ENCODE measurements around the gene ISG20.
A peak's percentile ranks its signal among the peaks of the same experiment; 100 is the strongest.

The ISG20 gene
- 0 to 231 (median 1.3) reads per million in 18 experiments for total RNA-seq

DNA sequence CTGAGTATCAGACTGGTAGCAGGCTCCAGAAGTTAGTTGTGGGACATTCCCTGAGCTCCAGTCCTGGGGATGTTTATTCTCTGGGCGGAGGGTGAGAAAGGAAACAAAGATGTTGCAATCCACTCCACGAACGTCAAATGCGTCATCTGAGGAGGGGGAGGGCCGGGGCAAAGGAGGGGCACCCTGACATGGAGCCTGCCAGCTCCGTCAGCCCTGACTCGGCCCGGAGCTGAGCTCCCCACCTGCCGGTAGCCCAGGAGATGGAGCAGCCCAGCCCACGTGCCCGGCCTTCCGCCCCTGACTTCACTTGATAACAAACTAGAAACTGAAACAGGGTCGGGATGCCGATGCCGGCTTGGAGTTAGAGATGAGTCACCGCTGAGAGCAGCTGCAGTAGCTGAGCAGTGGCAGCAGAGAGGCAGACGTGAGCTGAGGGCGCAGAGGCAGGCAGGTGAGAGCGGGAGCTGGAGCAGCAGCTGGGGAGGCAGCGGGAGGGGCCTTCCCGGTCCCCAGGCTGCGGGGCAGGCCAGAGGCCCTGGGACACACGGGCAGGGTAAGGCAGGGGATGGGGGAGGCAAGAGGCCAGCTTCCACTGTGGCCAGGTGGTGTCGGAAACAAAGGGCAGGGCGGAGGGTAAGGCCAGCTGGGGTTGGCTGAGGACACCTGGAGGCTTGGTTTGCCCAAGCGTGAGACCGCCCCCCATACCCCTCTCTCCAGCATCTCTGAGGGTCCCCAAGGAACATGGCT, at the start of gene ISG20:
Gene ISG20 (plus strand): TSS at position 391 of the 747 bp plus-strand sequence. CDS start 351 bp downstream, at position 742.
- peak; percentile 68 to 77 for DNase-seq

DNA sequence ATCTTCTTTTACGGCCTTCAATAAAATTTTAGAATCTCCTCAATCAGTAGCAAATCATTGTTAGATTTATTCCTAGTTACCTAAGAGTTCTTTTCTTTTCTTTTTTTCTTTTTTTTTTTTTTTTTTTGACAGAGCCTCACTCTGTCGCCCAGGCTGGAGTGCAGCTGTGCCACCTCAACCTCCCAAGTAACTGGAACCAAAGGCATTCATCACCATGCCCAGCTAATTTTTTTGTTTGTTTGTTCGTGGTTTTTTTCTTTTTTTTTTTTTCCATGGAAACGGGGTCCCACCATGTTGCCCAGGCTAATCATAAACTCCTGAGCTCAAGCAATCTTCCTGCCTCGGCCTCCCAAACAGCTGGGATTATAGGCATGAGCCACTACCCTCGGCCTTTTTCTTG, 48.1 kb upstream of the ISG20 start:
- DNase-seq = no peak

DNA sequence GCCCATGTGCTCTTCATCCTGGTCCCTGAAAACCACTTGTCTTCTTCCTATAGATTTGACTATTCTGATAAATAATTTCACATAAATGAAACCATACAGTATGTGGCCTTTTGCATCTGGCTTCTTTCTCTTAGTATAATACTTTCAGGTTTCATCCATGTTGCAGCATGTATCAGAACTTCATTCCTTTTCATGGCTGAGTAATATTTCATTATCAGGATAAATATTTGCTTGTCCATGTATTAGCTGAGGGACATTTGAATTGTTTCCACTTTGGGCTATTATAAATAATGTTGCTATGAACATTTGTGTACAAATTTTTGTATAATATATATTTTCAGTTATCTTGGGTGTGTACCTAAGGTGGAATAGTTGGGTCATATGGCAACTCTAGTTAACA, 47.4 kb upstream of the ISG20 start:
- no peak for DNase-seq

DNA sequence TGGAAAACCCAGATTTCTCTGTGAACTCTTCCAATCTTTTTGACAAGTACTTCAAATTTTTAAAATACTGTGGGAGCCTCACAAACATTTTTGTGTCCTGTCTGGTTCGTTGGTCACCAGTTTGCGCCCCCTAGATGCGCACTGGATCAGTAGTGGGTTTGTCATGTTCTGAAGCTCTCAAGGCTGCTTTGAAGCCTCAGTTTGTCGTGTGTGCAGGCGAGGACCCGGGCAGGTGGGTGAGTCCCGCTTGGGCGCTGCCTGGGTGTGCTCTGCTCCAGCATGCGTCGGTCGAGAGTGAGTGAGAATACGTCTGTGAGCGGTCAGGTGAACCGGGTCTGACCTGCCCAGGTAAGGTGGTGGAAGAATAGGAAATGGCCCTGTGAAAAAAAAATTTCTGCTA, 34.9 kb upstream of the ISG20 start:
- no peak for DNase-seq

DNA sequence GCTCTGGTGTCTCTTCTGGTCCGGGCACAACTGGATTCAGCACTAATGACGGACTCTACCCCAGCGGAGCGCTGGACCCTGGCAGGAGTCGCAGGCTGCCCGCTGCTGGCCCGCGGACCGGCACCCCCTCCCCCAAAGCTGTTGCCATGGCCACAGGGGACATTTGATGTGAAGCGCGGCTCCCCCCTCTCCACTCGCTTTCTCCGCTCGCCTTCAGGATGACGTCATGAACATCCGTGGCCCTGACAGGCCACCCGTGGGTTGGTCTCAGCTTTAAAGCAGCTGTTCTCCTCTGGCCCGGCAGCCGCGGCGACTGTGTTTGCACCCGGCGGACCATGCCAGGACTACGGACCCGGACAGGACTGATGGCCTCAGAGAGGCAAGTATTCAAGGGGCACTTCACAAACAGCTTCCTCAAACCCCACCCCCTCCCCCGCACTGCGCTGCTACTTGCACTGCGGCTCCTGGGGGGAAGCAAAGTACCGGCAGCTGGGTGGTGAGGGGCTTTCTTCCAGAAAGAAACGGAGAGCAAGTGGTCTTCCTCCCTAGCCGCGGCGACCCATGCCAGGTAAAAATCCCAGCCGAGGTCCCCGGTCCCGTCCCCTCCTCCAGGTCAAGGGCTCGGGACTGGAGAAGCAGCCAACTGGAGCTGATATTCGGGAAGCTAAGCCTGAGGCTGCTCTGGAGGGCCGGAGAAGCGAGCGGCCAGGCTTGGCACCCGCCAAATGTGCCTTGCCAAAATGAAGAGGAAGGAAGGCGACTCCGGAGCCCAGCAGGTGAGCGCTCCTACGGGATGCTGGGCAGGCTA, 34.2 kb upstream of the ISG20 start:
- DNase-seq = no peak

DNA sequence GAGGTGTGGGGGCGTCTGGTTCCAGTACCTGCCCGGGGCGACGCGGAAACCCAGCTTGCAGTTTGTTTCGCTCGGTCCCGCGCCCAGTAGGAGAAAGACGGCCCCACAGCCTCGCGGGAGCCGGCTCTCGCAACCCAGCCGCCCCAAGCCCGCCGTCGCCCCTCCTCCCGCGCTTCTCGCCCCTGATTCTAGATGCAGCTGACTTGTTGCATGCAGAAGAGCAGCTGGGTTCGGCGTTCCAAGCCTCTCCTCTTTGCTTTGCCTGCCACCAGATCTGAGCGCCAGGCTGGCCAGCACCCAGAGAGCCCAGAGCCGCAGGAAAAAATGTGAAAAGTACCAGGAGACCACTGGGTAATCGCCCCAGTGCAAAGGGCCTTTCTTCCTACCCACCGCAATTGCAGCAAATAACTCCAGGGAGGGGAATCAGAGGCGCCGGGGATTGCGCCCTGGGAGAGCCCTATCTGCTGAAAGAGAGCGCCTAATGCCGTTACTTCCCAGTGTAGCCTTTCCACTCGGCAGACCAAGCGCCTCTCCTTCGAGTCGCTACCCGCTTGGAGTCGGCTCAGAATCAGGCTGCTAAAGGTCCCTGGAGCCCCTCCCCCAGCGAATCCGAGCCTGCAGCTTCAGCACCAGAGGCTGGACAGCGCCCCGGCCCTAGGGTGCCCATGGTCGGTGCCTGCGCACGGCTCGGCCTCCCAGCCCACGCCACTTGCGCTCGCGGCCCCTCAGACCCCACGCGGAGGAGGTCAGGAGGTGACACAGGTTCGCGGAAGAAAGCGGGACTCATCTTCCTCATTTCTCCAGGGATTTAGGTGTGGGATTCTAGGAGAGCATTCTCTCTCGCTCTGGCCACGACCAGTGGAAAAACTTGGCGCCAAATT, 33.4 kb upstream of the ISG20 start:
- DNase-seq = no peak

DNA sequence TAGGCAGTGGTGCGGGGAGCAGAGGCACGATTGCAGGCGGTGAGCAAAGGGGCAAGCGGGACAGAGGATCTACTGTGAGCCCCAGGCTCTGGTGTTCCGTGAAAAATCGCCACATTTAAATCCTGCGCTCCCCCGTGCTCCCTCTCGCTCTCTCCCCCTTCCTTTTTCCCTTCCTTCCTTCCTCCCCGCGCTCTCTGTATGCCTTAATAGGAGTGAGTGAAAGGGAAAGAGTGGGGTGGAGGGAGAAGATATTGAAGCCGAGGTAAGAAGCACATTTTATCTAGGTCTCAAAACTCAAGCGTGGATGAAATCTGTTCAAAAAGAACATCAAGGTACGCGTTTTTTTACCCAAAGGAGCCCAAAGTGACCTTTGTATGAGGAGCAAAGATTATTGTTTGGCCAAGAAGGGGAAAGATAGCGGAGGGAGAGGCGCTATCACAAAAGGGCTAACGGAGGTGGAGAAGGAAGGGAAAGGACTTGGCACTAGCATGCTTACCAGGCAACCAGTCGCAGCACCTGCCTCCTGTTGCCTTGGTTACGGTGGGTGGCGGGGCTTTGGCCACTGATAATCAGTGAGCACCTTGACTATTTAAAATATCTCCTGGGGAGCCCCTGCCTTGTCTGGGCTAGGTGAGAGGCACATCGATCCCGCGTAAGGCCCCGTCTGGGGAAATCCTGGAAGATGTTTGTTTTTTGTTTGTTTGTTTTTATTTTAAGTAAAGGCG, 32.6 kb upstream of the ISG20 start:
- DNase-seq = no peak

DNA sequence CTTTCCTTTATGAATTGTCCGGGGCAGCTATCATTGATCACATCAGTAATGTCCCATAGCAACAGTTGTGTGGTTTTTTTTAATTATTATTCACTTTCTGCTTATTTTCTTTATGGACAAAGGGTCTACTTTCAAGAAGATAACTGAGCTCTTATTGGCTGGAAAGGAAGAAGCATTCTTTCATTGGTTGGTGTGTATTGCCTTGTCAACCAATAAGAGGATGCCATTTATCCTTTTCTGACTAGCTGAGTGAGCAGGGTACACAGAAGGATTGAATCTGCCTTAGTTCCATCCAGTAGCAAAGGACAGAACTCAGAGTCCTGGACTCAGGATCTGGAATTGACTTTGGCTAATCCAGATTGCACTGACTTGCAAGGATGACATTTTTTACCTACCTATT, 30.9 kb upstream of the ISG20 start:
- DNase-seq = no peak

DNA sequence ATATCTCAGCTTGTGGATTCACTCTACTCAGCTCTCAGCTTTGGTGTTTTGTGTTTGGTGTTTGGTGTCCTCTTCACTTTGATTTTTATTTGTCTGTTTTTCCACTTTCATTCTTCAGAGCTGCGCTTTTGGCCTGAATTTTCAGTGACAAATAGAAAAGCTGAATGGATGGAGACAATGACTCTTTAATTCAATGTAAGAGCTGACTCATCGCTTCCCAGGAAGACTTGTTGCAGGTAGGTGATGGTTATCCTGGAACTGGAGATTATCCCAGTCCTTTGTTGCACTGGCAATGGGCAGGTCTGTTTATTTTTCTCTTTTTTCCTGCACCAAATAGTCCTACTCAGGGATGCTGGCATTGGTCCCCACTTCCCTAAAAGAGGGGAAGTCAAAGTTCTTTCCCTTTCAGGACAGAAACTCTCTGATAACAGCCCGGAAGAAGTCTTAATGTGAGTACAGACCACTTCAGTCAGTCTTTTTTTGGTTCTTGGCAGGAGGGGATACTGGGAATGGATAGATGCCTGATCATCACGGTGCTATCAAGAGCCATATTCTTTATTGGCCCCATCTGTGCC, 30.1 kb upstream of the ISG20 start:
- no peak for DNase-seq

DNA sequence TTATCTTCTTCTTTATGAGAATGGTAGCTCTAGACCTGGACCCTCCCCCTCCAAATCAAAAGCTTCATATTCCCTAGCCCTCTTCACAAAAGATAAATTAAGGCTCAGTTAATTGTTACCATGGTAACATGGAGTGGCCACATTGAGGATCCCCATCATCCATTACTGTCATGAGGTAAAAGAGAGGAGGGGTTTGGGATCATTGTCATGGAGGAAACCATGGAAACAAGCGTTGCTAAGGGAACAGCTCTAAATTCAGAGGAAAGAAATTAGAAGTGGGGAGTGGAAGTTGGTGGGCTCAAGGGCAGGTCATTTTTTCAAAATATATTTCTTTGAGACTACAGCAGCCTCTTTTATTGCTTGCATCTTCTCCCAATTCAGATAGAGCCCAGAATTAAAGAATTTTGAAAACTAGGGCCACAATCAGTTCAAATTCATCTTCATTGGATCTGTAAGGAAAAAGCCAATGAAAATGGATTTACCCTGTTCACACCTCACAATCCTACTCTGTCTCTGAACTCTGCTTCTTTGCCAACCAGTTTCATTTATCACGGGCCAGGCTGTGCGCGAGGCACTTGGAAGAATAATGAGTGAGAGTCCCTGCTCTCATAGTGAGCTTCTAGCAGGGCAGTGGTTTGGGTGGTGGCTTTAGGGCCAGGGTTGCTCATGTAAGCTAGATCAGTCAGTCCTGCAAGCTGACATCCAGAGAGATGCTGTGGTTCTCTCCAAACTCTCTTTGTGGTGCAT, 29.3 kb upstream of the ISG20 start:
- DNase-seq = no peak

DNA sequence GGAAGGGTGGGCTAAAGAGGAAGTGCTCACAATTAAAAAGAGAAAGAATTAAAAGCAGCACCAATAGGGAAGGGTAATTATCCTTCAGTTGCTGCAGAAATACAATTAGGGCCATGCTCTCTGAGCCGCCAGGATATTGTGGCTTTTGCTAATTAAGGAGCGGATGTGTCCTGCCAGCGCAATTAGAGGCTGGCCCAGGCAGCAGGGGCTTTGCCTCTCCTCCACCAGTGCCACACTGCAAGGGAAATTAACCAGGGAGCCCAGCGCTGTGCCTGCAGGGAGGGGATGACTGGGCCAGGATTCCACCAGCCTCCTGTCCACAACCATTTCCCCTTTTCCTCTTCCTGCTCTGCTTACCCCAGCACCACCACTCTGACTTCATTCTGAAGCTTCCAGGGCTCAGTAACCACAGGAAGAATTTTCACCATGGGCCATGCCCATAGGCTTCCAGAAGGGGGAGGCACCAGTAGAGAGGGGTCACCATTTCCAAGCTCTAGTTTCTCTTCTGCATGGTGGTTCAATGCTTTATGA, 28.1 kb upstream of the ISG20 start:
- peak; percentile 44 to 52 for DNase-seq

DNA sequence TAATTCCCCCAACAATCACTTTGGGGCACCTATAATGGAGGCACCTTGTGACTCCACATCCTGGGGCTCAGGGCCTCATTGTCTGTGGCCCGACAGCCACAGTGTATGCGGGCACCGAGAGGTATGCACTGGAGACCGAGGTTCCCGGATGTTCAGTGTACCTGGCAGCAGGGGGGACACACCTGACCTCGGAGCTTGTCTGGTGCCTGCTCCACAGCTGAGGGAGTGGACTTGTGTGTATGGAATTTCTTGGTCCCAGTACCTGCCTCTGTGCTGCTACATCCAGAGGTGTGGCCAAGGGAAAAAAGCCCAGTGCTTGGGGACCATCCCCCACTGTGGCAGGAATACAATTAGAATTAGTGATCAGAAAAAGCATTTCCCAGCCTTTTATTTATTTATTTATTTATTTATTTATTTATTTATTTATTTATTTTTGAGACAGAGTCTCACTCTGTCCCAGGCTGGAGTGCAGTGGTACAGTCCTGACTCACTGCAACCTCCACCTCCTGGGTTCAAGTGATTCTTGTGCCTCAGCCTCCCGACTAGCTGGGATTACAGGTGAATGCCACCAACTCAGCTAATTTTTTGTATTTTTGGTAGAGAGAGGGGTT, 26.5 kb upstream of the ISG20 start:
- no peak for DNase-seq

DNA sequence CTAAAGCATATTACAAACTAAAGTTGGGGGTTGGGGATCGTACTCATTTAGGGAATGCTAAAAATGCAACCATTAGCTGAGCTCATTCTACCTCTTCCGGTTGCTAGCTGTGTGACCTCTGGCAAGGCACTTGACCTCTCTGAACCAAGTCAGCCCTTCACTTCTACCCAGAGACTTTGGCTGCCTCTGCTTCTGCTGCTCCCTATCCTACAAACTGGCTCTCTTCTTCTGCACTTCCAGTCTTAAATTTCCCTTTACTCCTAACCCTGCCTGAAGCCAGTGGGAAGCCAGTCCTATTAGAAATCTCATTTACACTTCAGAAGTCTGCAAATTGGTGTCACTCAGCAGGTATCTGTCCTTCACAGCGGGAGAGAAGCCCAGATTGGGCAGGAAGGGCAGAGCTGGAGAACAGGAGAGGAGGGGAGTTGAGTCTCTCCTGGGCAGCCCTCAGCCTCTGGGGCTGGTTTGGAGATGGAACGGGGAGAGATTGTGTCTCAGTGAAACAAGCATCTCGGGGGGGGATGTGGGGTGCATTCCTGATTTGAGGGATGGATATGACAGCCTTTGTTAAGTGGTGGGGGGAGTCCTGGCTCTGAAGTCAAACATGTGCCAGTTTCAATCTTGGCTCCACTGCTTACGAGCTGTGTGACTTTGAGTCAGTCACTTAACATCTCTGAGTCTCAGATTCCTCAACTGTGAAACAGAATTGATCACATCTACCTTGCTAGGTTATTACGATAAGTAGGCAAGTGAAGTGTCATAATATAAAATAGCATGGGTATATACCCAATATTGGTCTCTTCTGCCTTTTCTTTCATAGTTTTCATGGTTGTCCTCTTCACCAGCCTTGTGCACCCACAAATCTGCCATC, 25.5 kb upstream of the ISG20 start:
- no peak for DNase-seq

DNA sequence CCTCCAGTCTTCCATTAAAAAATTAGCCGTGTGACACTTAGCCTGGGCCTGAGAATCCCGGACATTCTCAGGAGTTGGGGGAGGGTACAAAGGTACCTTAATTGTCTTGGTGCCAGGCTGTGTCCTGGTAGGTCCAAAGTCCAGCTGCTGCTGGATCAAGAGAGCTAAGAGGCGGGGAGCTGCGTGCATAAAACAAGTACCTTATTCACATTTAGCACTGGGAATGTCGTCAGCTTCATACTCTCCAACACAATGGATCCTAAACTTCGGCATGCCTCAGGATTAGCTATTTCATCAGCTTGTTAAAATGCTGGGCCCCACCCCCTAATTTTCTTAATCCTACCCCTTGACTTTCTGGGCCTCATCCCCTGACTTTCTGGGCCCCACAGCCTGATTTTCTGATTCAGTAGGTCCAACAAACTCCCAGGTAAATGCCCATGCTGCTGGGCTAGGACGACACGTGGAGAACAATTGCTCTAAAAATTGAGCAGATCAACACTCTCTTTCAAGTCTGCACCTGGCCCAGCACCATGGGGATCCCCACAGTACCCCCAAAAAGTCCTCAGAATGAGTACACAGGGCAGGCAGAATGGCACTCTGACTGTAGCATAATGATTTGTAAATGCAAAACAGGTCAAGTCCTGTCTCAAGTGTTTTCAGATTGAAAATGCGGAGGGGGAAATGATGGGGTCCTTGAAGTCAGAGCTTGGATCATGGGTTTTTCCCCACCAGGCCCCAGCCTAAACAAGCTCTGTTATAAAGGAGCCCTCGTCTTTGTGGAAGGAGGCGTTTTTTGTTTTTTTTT, 23.3 kb upstream of the ISG20 start:
- no peak for DNase-seq

DNA sequence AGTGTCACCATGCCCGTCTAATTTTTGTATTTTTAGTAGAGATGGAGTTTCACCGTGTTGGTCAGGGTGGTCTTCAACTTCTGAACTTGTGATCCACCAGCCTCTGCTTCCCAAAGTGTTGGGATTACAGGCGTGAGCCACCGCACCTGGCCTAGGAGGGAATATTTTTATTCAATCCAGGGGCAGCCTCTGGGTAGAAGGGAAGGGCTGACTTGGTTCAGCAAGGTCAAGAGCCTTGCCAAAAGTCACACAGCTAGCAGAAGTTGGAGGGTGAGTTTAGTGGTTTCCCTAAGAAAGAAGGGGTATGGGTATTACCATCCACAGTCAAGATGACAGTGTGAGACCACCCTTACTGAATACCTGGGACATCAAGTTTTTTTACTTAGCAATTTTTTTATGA, 22.6 kb upstream of the ISG20 start:
- DNase-seq = no peak

DNA sequence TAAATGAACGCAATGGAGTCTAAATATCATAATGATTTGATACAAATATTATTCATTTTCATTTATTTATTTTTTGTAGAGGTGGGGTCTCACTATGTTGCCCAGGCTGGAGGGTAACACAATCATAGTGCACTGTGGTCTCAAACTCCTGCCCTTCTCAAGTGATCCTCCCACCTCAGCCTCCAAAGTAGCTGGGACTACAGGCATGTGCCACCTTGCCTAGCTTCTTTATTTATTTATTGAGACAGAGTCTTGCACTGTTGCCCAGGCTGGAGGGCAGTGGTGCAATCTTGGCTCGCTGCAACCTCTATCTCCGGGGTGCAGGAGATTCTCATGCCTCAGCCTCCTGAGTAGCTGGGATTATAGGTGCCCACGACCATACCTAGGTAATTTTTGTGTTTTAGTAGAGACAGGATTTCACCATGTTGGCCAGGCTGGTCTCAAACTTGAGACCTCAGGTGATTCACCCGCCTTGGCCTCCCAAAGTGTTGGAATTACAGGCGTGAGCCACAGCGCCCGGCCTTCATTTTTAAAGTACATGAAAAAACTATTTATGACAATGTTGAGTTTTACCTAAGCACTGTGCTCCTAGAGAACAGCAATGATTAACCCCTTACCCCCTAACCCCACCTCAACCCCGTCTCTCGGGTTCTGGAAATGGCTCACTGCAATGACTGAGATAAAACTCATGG, 21.6 kb upstream of the ISG20 start:
- no peak for DNase-seq

DNA sequence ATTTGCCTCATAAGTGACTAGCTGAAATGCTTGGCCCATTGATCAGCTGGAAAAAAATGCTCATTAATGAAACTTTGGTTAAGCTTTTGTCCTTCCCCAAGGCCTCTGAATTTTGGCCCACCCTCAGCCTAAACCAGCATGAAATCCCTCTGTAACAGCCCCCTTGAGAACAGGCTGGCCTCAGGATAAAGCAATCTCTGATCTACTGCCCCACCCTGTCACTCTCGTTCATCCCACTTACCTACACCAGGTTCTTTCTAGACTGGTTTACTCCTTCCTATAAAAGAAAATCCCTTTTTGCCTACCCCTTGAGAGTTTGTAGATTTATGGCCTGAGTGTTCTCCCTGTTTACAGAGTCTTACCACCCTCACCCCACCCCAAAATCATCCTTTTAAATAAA, 21.0 kb upstream of the ISG20 start:
- no peak for DNase-seq

DNA sequence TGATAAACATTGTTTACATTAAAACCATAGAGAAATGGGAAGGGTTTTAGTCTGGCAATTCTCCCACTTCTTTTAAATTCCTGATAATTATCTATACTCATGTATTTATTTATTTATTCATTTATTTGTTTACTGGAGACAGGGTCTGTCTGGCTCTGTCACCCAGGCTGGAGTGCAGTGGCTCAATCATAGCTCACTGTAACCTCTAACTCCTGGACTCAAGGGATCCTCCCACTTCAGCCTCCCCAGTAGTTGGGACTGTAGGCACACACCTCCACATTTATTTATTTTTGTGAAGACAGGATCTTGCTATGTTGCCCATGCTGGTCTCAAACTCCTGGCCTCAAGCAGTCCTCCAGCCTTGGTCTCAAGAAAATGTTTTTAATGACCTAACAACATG, 20.1 kb upstream of the ISG20 start:
- no peak for DNase-seq

Measured in inflammatory macrophage (primary cell).